ENCODE results near the gene ABCC4. TPM values are rescaled to one million over a fixed set of nuclear protein-coding genes. Genes with fewer than 3 reads are reported as not detected.

The ABCC4 gene
- total and polyA plus RNA-seq, 2 donors (not counting 1 experiment from before 2014, with no cell fraction given): 1.8 to 7.1 TPM

DNA sequence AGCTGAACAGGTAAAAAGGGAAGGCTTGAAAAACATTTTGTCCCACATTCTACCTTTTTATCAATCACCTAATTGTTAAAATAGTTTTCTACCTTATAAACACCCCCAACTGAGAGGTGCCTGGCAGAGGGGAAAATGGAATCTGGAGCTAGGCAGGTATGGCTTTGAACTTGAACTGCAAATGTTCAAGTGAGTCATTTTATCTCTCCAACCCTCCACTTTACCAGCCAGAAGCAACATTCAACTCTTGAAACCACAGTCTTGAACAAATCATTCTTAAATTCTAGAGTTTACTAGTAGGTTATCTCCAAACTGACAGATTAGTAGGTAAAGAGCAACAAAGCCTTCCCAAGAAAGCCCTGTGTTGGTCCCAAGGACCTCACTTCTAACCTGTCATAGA, 116.9 kb downstream of the ABCC4 start:
- Mint-ChIP-seq H3K27ac (no peak overlapping the region), H3K27me3 (no peaks in the 10 kb centered on the region), H3K4me1 (peaks cover 15% of the 10 kb centered on the region), H3K4me3 (no peak overlapping the region), H3K9me3 (ENCODE audit: insufficient read depth) (no peaks in the 10 kb centered on the region)
- Histone ChIP-seq H3K9ac (ENCODE audit: low read length) (no peak overlapping the region), H4K20me1 (ENCODE audit: control insufficient read depth, insufficient read depth, low read length, poor library complexity, severe bottlenecking) (no peaks in the 10 kb centered on the region), H3K36me3 (replicated peaks in 1 of 2; ENCODE audit: control extremely low read depth in 1 of 2, control insufficient read depth in 1 of 2, extremely low read depth in 1 of 2, insufficient read depth in 2 of 2, low read length in 1 of 2) (no peaks in the 10 kb centered on the region), H3K27me3 (replicated peaks in 1 of 4; ENCODE audit: control extremely low read depth in 1 of 4, control insufficient read depth in 3 of 4, insufficient read depth in 4 of 4, low read length in 3 of 4) (no peaks in the 10 kb centered on the region), H3K4me2 (replicated peaks; ENCODE audit: low read depth, low read length, poor library complexity, severe bottlenecking) (no peak overlapping the region), H2AFZ (ENCODE audit: insufficient read depth, low read depth, low read length, poor library complexity, severe bottlenecking) (no peak overlapping the region), H3K4me3 (ENCODE audit: control extremely low read depth in 1 of 5, extremely low read depth in 1 of 5, insufficient read depth in 1 of 5, low read depth in 2 of 5, low read length in 4 of 5) (no peak overlapping the region), H3K79me2 (ENCODE audit: control insufficient read depth, insufficient read depth, low read length) (no peaks in the 10 kb centered on the region), H3K4me1 (ENCODE audit: control insufficient read depth in 2 of 2, insufficient read depth in 2 of 2, low read length in 2 of 2) (peaks cover 3 to 10% of the 10 kb centered on the region in 2 donors), H3K27ac (ENCODE audit: low read length in 2 of 2) (no peak overlapping the region), H3K9me3 (ENCODE audit: control extremely low read depth in 1 of 3, control insufficient read depth in 2 of 3, insufficient read depth in 1 of 3, low read length in 2 of 3) (no peaks in the 10 kb centered on the region)
- intact Hi-C loops (cut with micrococcal nuclease): no loop called here
- CTCF ChIA-PET: interaction anchor here (1.8 to 13.1 kb wide), 2 partner anchors 197 to 221 kb away, joined by 7 to 477 read pairs; no protein-coding TSS in a partner anchor
- TF ChIP-seq, protein P1, sequence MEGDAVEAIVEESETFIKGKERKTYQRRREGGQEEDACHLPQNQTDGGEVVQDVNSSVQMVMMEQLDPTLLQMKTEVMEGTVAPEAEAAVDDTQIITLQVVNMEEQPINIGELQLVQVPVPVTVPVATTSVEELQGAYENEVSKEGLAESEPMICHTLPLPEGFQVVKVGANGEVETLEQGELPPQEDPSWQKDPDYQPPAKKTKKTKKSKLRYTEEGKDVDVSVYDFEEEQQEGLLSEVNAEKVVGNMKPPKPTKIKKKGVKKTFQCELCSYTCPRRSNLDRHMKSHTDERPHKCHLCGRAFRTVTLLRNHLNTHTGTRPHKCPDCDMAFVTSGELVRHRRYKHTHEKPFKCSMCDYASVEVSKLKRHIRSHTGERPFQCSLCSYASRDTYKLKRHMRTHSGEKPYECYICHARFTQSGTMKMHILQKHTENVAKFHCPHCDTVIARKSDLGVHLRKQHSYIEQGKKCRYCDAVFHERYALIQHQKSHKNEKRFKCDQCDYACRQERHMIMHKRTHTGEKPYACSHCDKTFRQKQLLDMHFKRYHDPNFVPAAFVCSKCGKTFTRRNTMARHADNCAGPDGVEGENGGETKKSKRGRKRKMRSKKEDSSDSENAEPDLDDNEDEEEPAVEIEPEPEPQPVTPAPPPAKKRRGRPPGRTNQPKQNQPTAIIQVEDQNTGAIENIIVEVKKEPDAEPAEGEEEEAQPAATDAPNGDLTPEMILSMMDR (IDR thresholded peaks at IDR 0.05): no peak
- no peak for TF ChIP-seq EZH2 (IDR thresholded peaks at IDR 0.05; ENCODE audit: borderline replicate concordance, insufficient read depth, low read depth, low read length, poor library complexity, severe bottlenecking)
- DNase-seq (no peak), ATAC-seq (ENCODE audit: low read depth) (no peak)
- POLR2A ChIA-PET: no interaction called here

DNA sequence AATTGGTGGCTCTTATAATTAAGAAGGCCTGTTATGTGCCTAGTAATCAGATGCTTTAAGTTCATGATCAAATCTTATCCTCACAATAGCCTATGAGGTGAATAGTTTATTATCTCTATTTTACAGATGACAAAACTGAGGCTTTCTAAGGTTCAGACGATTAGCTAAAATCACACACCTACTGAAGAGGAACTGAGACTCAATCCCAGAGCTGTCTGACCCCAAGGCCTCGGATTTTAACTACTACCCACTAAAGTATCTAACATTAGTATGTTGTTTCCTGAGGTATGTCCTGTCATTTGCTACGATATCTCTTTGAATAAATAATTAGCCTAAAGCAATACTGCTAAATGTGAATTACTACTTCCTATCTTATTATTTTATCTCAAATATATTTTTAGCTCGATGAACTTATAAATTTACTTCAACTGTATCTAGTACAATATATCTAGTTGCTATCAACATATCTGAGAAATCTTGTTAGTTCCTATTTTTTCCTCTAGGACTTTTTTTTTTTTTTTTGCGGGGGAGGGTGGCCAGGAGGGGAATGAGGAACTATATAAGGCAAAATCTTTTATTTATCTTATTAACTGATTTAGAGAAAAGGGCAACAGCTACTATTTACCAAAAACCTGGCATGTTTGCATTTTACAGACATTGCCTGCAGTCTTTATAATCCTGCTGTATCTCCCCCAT, 118.5 kb downstream of the ABCC4 start:
- no peaks in the 10 kb centered on the region for H3K27me3 Mint-ChIP-seq
- intact Hi-C loops (cut with micrococcal nuclease): no loop called here

More for the DNA sequence above, 118.5 kb downstream of the ABCC4 start:
- Mint-ChIP-seq H3K27ac (no peak overlapping the region), H3K4me3 (no peak overlapping the region), H3K9me3 (ENCODE audit: insufficient read depth) (no peaks in the 10 kb centered on the region), H3K4me1 (peaks cover 14% of the 10 kb centered on the region)
- ATAC-seq (ENCODE audit: low read depth) (no peak), DNase-seq (no peak)
- H3K9me3 ChIP-seq (ENCODE audit: control extremely low read depth in 1 of 3, control insufficient read depth in 2 of 3, insufficient read depth in 1 of 3, low read length in 2 of 3): no peaks in the 10 kb centered on the region
- no peak overlapping the region for H3K4me3 ChIP-seq (ENCODE audit: control extremely low read depth in 1 of 5, extremely low read depth in 1 of 5, insufficient read depth in 1 of 5, low read depth in 2 of 5, low read length in 4 of 5)
- H3K4me1 ChIP-seq (ENCODE audit: control insufficient read depth in 2 of 2, insufficient read depth in 2 of 2, low read length in 2 of 2): peaks cover 3 to 10% of the 10 kb centered on the region in 2 donors
- no peak overlapping the region for H3K9ac ChIP-seq (ENCODE audit: low read length)
- H3K36me3 ChIP-seq (replicated peaks in 1 of 2; ENCODE audit: control extremely low read depth in 1 of 2, control insufficient read depth in 1 of 2, extremely low read depth in 1 of 2, insufficient read depth in 2 of 2, low read length in 1 of 2): no peaks in the 10 kb centered on the region
- CTCF ChIA-PET: interaction anchor here (0.7 to 2.7 kb wide), 5 partner anchors 22 to 222 kb away, joined by 3 to 19 read pairs (median 4); no protein-coding TSS in a partner anchor
- POLR2A ChIA-PET: no interaction called here
- TF ChIP-seq, protein P1 (IDR thresholded peaks at IDR 0.05): no peak
- no peak for TF ChIP-seq EZH2 (IDR thresholded peaks at IDR 0.05; ENCODE audit: borderline replicate concordance, insufficient read depth, low read depth, low read length, poor library complexity, severe bottlenecking)
- no peaks in the 10 kb centered on the region for H3K27me3 ChIP-seq (replicated peaks in 1 of 4; ENCODE audit: control extremely low read depth in 1 of 4, control insufficient read depth in 3 of 4, insufficient read depth in 4 of 4, low read length in 3 of 4)
- no CpG with 5 or more reads among the region's 5 CpGs for WGBS (ENCODE audit: insufficient coverage)
- H3K4me2 ChIP-seq (replicated peaks; ENCODE audit: low read depth, low read length, poor library complexity, severe bottlenecking): no peak overlapping the region
- H3K27ac ChIP-seq (ENCODE audit: low read length in 2 of 2): no peak overlapping the region
- H2AFZ ChIP-seq (ENCODE audit: insufficient read depth, low read depth, low read length, poor library complexity, severe bottlenecking): no peak overlapping the region
- no peaks in the 10 kb centered on the region for H4K20me1 ChIP-seq (ENCODE audit: control insufficient read depth, insufficient read depth, low read length, poor library complexity, severe bottlenecking)
- no peaks in the 10 kb centered on the region for H3K79me2 ChIP-seq (ENCODE audit: control insufficient read depth, insufficient read depth, low read length)
